ENCODE measurements around the gene ICAM1. TPM values are rescaled to one million over a fixed set of nuclear protein-coding genes. Genes with fewer than 3 reads are reported as not detected.
"Not testable (repeated sequence)": the region's sequence is repeated elsewhere in the genome, so short reads cannot be mapped to it uniquely, and the experiment has no call there.

Gene ICAM1
- total RNA-seq, 4 donors from 2014 or later, result 8.8 to 33.0 (median 19.6) TPM

GRCh38 chr19:10235003-10235402, 35.9 kb upstream of the ICAM1 start:
- Histone ChIP-seq H3K36me3 (no peaks in the 10 kb centered on the region), H3K27me3 (no peaks in the 10 kb centered on the region), H3K9me3 (no peaks in the 10 kb centered on the region), H3K4me1 (peaks cover 0 to 40% (median 0%) of the 10 kb centered on the region in 3 donors), H3K4me3 (no peak overlapping the region), H3K27ac (peak overlapping the region in 1 of 4 donors; percentile 71)
- no peak for TF ChIP-seq EP300 (IDR thresholded peaks at IDR 0.05)
- no peak for TF ChIP-seq POLR2AphosphoS5 (IDR thresholded peaks at IDR 0.05)
- TF ChIP-seq CTCF (IDR thresholded peaks at IDR 0.05), result no peak
- TF ChIP-seq POLR2A (IDR thresholded peaks at IDR 0.05), result no peak
- WGBS, 2 donors (ENCODE audit: low coverage in 1 of 2), result 65% methylated on average over 4 of the region's 4 CpGs; no CpG with 5 or more reads in 1 of the 2 donors
- ATAC-seq, result no peak

- H3K9me3 ChIP-seq, H3K36me3 ChIP-seq, H3K4me3 ChIP-seq, ATAC-seq, H3K27me3 ChIP-seq: not testable (repeated sequence)
- 81 to 100% methylated on average over 2 to 6 of the region's 7 CpGs for WGBS, 2 donors (ENCODE audit: low coverage in 1 of 2)
- peaks cover 0 to 36% (median 0%) of the 10 kb centered on the region in 3 donors for H3K4me1 ChIP-seq
- peak overlapping the region in 3 of 4 donors; percentile 61 to 80 (median 71) for H3K27ac ChIP-seq
Observed at GRCh38 chr19:10235409-10235808, 35.5 kb upstream of the ICAM1 start.

GRCh38 chr19:10237702-10238101, 33.2 kb upstream of the ICAM1 start:
- peak; percentile 28 for ATAC-seq
- Histone ChIP-seq H3K9me3 (no peaks in the 10 kb centered on the region), H3K27ac (peak overlapping the region in 3 of 4 donors; percentile 61 to 78 (median 71)), H3K4me1 (peaks cover 0 to 23% (median 0%) of the 10 kb centered on the region in 3 donors), H3K27me3 (no peaks in the 10 kb centered on the region), H3K36me3 (no peaks in the 10 kb centered on the region), H3K4me3 (no peak overlapping the region)
- TF ChIP-seq EP300 (IDR thresholded peaks at IDR 0.05) (no peak), POLR2A (IDR thresholded peaks at IDR 0.05) (no peak), POLR2AphosphoS5 (IDR thresholded peaks at IDR 0.05) (no peak), CTCF (IDR thresholded peaks at IDR 0.05) (no peak)
- WGBS, 2 donors (ENCODE audit: low coverage in 1 of 2), result 57 to 77% methylated on average over 3 to 5 of the region's 6 CpGs

GRCh38 chr19:10238172-10238783, 32.6 kb upstream of the ICAM1 start:
- Histone ChIP-seq H3K27ac (peak overlapping the region in 3 of 4 donors; percentile 61 to 78 (median 71)), H3K4me3 (no peak overlapping the region), H3K27me3 (no peaks in the 10 kb centered on the region), H3K36me3 (no peaks in the 10 kb centered on the region), H3K9me3 (no peaks in the 10 kb centered on the region), H3K4me1 (peaks cover 0 to 23% (median 0%) of the 10 kb centered on the region in 3 donors)
- 55 to 79% methylated on average over 5 of the region's 12 CpGs for WGBS, 2 donors (ENCODE audit: low coverage in 1 of 2)
- peak; percentile 24 for TF ChIP-seq POLR2AphosphoS5 (IDR thresholded peaks at IDR 0.05)
- no peak for TF ChIP-seq CTCF (IDR thresholded peaks at IDR 0.05)
- TF ChIP-seq EP300 (IDR thresholded peaks at IDR 0.05), result no peak
- no peak for TF ChIP-seq POLR2A (IDR thresholded peaks at IDR 0.05)
- ATAC-seq, result peak; percentile 87

- 94 to 96% methylated on average over 5 to 7 of the region's 11 CpGs for WGBS, 2 donors (ENCODE audit: low coverage in 1 of 2)
Observed at GRCh38 chr19:10241826-10242449, 29.0 kb upstream of the ICAM1 start.

GRCh38 chr19:10243606-10244005, 27.3 kb upstream of the ICAM1 start:
- no peaks in the 10 kb centered on the region for H3K36me3 ChIP-seq
- no CpG with 5 or more reads among the region's 7 CpGs for WGBS, 2 donors (ENCODE audit: low coverage in 1 of 2)
- TF ChIP-seq CTCF (IDR thresholded peaks at IDR 0.05) (no peak), EP300 (IDR thresholded peaks at IDR 0.05) (no peak), POLR2AphosphoS5 (IDR thresholded peaks at IDR 0.05) (no peak), POLR2A (IDR thresholded peaks at IDR 0.05) (no peak)

More at GRCh38 chr19:10241826-10242449, 29.0 kb upstream of the ICAM1 start:
- H3K4me1 ChIP-seq, result peaks cover 0 to 10% (median 0%) of the 10 kb centered on the region in 3 donors
- not testable (repeated sequence) for H3K36me3 ChIP-seq, H3K9me3 ChIP-seq, H3K27ac ChIP-seq, H3K4me3 ChIP-seq, H3K27me3 ChIP-seq, ATAC-seq

More at GRCh38 chr19:10243606-10244005, 27.3 kb upstream of the ICAM1 start:
- Histone ChIP-seq H3K4me1 (peaks cover 0 to 3% (median 0%) of the 10 kb centered on the region in 3 donors), H3K27ac (no peak overlapping the region), H3K27me3 (no peaks in the 10 kb centered on the region), H3K4me3 (no peak overlapping the region), H3K9me3 (no peaks in the 10 kb centered on the region)
- ATAC-seq, result no peak
